ENCODE data around the gene DLG2.

The DLG2 gene

GRCh38 chr11:85045716-85046115, 581.4 kb downstream of the DLG2 start:
- TF ChIP-seq MAX (IDR thresholded peaks at IDR 0.05) = no peak
- no peak for TF ChIP-seq YY1 (IDR thresholded peaks at IDR 0.05; ENCODE audit: low read depth)
- no peak for TF ChIP-seq FOXM1 (IDR thresholded peaks at IDR 0.05; ENCODE audit: borderline replicate concordance, low read depth)
- no peak for TF ChIP-seq CREB1 (IDR thresholded peaks at IDR 0.05; ENCODE audit: low read depth)
- TF ChIP-seq ZBTB7A (IDR thresholded peaks at IDR 0.05; ENCODE audit: low read depth) = no peak
- TF ChIP-seq, protein P1, sequence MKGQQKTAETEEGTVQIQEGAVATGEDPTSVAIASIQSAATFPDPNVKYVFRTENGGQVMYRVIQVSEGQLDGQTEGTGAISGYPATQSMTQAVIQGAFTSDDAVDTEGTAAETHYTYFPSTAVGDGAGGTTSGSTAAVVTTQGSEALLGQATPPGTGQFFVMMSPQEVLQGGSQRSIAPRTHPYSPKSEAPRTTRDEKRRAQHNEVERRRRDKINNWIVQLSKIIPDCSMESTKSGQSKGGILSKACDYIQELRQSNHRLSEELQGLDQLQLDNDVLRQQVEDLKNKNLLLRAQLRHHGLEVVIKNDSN (IDR thresholded peaks at IDR 0.05) = no peak
- no peak for TF ChIP-seq RAD21 (IDR thresholded peaks at IDR 0.05; ENCODE audit: low read depth)
- no peak for TF ChIP-seq TCF12 (IDR thresholded peaks at IDR 0.05; ENCODE audit: low read depth)
- TF ChIP-seq TAF1 (IDR thresholded peaks at IDR 0.05; ENCODE audit: low read depth) = no peak
- no peak for TF ChIP-seq TEAD4 (IDR thresholded peaks at IDR 0.05)

DNA sequence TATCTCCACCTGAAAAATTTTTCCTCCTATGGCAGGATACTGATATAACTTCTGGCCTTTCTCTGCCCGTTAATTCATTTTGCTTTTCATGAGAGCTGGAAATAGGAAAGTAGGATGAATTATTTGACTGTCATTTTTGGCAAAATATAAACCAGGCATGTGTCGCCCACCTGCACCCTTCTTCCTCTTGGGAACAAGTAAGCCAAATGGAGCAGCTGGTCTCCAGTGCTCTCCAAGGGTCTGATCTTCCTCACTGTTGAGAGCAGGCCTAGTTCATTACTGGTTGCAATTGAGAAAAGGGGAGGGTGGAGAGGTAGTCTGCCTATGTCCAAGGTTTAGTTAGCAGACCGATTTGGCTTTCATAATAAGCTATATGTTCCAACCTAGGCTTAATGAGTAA, 582.2 kb downstream of the DLG2 start:
- TF ChIP-seq EGR1 (IDR thresholded peaks at IDR 0.05) (no peak), CEBPB (IDR thresholded peaks at IDR 0.05) (no peak), EP300 (IDR thresholded peaks at IDR 0.05; ENCODE audit: borderline replicate concordance) (no peak), TCF12 (IDR thresholded peaks at IDR 0.05; ENCODE audit: low read depth) (no peak), MAX (IDR thresholded peaks at IDR 0.05) (no peak), RAD21 (IDR thresholded peaks at IDR 0.05; ENCODE audit: low read depth) (no peak), YY1 (IDR thresholded peaks at IDR 0.05; ENCODE audit: low read depth) (no peak), NFIC (IDR thresholded peaks at IDR 0.05) (no peak), CREB1 (IDR thresholded peaks at IDR 0.05; ENCODE audit: low read depth) (no peak), ZBTB7A (IDR thresholded peaks at IDR 0.05; ENCODE audit: low read depth) (no peak), TEAD4 (IDR thresholded peaks at IDR 0.05) (no peak), FOXM1 (IDR thresholded peaks at IDR 0.05; ENCODE audit: borderline replicate concordance, low read depth) (no peak)
- TF ChIP-seq, protein P1 (IDR thresholded peaks at IDR 0.05) = no peak
- TF ChIP-seq, protein P2, sequence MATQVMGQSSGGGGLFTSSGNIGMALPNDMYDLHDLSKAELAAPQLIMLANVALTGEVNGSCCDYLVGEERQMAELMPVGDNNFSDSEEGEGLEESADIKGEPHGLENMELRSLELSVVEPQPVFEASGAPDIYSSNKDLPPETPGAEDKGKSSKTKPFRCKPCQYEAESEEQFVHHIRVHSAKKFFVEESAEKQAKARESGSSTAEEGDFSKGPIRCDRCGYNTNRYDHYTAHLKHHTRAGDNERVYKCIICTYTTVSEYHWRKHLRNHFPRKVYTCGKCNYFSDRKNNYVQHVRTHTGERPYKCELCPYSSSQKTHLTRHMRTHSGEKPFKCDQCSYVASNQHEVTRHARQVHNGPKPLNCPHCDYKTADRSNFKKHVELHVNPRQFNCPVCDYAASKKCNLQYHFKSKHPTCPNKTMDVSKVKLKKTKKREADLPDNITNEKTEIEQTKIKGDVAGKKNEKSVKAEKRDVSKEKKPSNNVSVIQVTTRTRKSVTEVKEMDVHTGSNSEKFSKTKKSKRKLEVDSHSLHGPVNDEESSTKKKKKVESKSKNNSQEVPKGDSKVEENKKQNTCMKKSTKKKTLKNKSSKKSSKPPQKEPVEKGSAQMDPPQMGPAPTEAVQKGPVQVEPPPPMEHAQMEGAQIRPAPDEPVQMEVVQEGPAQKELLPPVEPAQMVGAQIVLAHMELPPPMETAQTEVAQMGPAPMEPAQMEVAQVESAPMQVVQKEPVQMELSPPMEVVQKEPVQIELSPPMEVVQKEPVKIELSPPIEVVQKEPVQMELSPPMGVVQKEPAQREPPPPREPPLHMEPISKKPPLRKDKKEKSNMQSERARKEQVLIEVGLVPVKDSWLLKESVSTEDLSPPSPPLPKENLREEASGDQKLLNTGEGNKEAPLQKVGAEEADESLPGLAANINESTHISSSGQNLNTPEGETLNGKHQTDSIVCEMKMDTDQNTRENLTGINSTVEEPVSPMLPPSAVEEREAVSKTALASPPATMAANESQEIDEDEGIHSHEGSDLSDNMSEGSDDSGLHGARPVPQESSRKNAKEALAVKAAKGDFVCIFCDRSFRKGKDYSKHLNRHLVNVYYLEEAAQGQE (IDR thresholded peaks at IDR 0.05; ENCODE audit: low read depth) = no peak

DNA sequence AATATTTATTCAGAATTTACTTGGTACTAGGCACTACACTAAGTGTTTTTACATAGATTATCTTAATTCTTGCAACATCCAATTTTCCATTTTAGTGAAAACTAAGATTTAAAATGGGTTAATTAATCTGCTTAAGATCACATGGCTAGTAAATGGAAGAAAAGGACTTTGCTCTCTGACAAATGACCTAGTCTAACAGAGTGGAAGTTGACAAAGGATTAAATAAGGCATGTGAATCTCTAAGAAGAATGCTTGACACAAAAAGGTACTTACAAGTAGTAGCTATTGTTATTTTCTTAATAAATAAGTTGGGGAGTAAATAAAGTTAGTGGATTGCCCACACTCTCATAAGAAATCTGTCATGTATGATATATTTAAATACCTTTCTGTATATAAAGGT, 584.8 kb downstream of the DLG2 start:
- TF ChIP-seq EP300 (IDR thresholded peaks at IDR 0.05; ENCODE audit: borderline replicate concordance) (no peak), YY1 (IDR thresholded peaks at IDR 0.05; ENCODE audit: low read depth) (no peak), ZBTB7A (IDR thresholded peaks at IDR 0.05; ENCODE audit: low read depth) (no peak), CREB1 (IDR thresholded peaks at IDR 0.05; ENCODE audit: low read depth) (no peak), RAD21 (IDR thresholded peaks at IDR 0.05; ENCODE audit: low read depth) (no peak), MAX (IDR thresholded peaks at IDR 0.05) (no peak)
- TF ChIP-seq, protein P1 (IDR thresholded peaks at IDR 0.05) = no peak

DNA sequence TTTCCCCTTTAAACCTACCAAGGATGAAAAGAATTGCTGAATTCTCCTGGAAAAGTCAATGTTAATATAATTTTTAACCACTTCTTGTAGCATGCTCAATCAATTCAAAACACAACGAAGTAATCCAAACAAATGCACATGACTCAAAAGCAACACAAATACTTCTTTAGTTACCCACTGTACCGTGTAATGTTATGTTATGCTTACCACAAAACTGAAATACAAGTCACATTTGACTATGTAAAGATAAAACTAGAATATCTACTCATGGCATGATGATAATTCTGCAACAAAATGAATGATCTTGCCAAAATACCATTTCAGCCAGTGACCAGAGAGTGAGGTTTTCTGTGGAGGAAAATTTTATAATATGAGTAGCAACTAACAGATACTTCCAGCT, 587.0 kb downstream of the DLG2 start:
- TF ChIP-seq TAF1 (IDR thresholded peaks at IDR 0.05; ENCODE audit: low read depth) (no peak), RAD21 (IDR thresholded peaks at IDR 0.05; ENCODE audit: low read depth) (no peak), MAX (IDR thresholded peaks at IDR 0.05) (no peak), TEAD4 (IDR thresholded peaks at IDR 0.05) (no peak), ZBTB7A (IDR thresholded peaks at IDR 0.05; ENCODE audit: low read depth) (no peak), NFIC (IDR thresholded peaks at IDR 0.05) (no peak), CEBPB (IDR thresholded peaks at IDR 0.05) (no peak), YY1 (IDR thresholded peaks at IDR 0.05; ENCODE audit: low read depth) (no peak), FOXM1 (IDR thresholded peaks at IDR 0.05; ENCODE audit: borderline replicate concordance, low read depth) (no peak), EP300 (IDR thresholded peaks at IDR 0.05; ENCODE audit: borderline replicate concordance) (no peak), EGR1 (IDR thresholded peaks at IDR 0.05) (no peak), CREB1 (IDR thresholded peaks at IDR 0.05; ENCODE audit: low read depth) (no peak), TCF12 (IDR thresholded peaks at IDR 0.05; ENCODE audit: low read depth) (no peak)
- TF ChIP-seq, protein P1 (IDR thresholded peaks at IDR 0.05) = no peak
- TF ChIP-seq, protein P2 (IDR thresholded peaks at IDR 0.05; ENCODE audit: low read depth) = no peak

DNA sequence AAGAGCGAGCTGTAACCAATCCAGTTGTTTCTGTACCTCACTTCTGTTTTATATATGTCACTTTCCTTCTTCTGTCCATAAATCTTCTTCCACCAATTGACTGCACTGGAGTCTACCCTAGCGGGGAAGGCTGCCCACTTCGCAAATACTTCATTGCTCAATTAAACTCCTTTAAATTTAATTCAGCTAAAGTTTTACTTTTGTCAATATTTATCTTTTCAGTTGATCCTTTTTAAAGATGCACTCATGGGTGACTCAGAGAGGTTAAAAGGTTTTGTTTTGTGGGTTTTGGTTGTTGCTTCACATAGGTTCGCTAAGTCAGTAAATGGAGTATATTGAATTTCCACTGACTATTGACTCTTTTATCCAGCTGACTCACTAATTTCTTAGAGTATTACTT, 597.2 kb downstream of the DLG2 start:
- TF ChIP-seq RAD21 (IDR thresholded peaks at IDR 0.05; ENCODE audit: low read depth) (no peak), FOXM1 (IDR thresholded peaks at IDR 0.05; ENCODE audit: borderline replicate concordance, low read depth) (no peak), EP300 (IDR thresholded peaks at IDR 0.05; ENCODE audit: borderline replicate concordance) (no peak), TAF1 (IDR thresholded peaks at IDR 0.05; ENCODE audit: low read depth) (no peak), ZBTB7A (IDR thresholded peaks at IDR 0.05; ENCODE audit: low read depth) (no peak), CEBPB (IDR thresholded peaks at IDR 0.05) (no peak), TEAD4 (IDR thresholded peaks at IDR 0.05) (no peak), YY1 (IDR thresholded peaks at IDR 0.05; ENCODE audit: low read depth) (no peak), TCF12 (IDR thresholded peaks at IDR 0.05; ENCODE audit: low read depth) (no peak), MAX (IDR thresholded peaks at IDR 0.05) (no peak), EGR1 (IDR thresholded peaks at IDR 0.05) (no peak), CREB1 (IDR thresholded peaks at IDR 0.05; ENCODE audit: low read depth) (no peak), NFIC (IDR thresholded peaks at IDR 0.05) (no peak)
- TF ChIP-seq, protein P2 (IDR thresholded peaks at IDR 0.05; ENCODE audit: low read depth) = no peak
- TF ChIP-seq, protein P1 (IDR thresholded peaks at IDR 0.05) = no peak
